PC-3 (cell line): ENCODE measurements around the gene DAPK1.

Source experiments
- EZH2 ChIP-seq: fragments of 300-600 bp; sonication (generic); IDR thresholded peaks from one replicate; pipeline ENCODE4 v1.6.1; 2017; ENCODE audit warnings: antibody characterized with exemption, mild to moderate bottlenecking, low read length; ENCODE audit not compliant: unreplicated experiment
- EZH2phosphoT487 ChIP-seq: fragments of 300-600 bp; sonication (generic); IDR thresholded peaks from 2 replicates; pipeline ENCODE4 v1.6.1; 2018; ENCODE audit warnings: mild to moderate bottlenecking, antibody characterized with exemption, low read length, borderline replicate concordance
- TF ChIP-seq, protein P1 (sequence below): fragments of 300-600 bp; sonication (generic); conservative IDR thresholded peaks from 2 replicates; pipeline ENCODE4 v1.5.1; 2017; ENCODE audit warnings: antibody characterized with exemption, low read depth, mild to moderate bottlenecking, low read length

GRCh38 chr9:87708986-87709728 lies 211.5 kb downstream of the DAPK1 start:
- TF ChIP-seq, protein P1, sequence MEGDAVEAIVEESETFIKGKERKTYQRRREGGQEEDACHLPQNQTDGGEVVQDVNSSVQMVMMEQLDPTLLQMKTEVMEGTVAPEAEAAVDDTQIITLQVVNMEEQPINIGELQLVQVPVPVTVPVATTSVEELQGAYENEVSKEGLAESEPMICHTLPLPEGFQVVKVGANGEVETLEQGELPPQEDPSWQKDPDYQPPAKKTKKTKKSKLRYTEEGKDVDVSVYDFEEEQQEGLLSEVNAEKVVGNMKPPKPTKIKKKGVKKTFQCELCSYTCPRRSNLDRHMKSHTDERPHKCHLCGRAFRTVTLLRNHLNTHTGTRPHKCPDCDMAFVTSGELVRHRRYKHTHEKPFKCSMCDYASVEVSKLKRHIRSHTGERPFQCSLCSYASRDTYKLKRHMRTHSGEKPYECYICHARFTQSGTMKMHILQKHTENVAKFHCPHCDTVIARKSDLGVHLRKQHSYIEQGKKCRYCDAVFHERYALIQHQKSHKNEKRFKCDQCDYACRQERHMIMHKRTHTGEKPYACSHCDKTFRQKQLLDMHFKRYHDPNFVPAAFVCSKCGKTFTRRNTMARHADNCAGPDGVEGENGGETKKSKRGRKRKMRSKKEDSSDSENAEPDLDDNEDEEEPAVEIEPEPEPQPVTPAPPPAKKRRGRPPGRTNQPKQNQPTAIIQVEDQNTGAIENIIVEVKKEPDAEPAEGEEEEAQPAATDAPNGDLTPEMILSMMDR = no peak
- no peak for TF ChIP-seq EZH2
- TF ChIP-seq EZH2phosphoT487 = no peak
